K562 (cell line): ENCODE data around the gene LINGO3. TPM values are rescaled to one million over a fixed set of nuclear protein-coding genes. Genes with fewer than 3 reads are reported as not detected.

Experiments
- BCL6 ChIP-seq: fragments of 250-450 bp; sonication (Bioruptor Pico); IDR thresholded peaks from 2 replicates; pipeline ENCODE4 v1.4.0; 2020
- EHMT2 ChIP-seq: fragments of 450-650 bp; IDR thresholded peaks from 2 replicates; pipeline ENCODE4 v1.6.1; 2018; ENCODE audit warnings: antibody characterized with exemption
- HDAC6 ChIP-seq: IDR thresholded peaks from 2 replicates; pipeline ENCODE4 v1.6.1; 2012; ENCODE audit warnings: low read depth, mild to moderate bottlenecking, control low read depth, inconsistent platforms, low read length, moderate library complexity
- LCOR ChIP-seq: sonication (generic); formaldehyde crosslinking; IDR thresholded peaks from 2 replicates; pipeline ENCODE4 v1.8.0; 2022; ENCODE audit warnings: mild to moderate bottlenecking, missing genetic modification reagents
- NCOA1 ChIP-seq: fragments of 450-650 bp; IDR thresholded peaks from 2 replicates; pipeline ENCODE4 v1.6.1; 2016; ENCODE audit warnings: low read depth
- NFATC3 ChIP-seq: fragments of 450-650 bp; IDR thresholded peaks from 2 replicates; pipeline ENCODE4 v1.6.1; 2017; ENCODE audit warnings: mild to moderate bottlenecking
- NR1H2 ChIP-seq: sonication (generic); formaldehyde crosslinking; IDR thresholded peaks from 2 replicates; pipeline ENCODE4 v1.4.0; 2020; ENCODE audit warnings: mild to moderate bottlenecking, missing genetic modification reagents
- RBM17 ChIP-seq: fragments of 200-400 bp; formaldehyde crosslinking; IDR thresholded peaks from 2 replicates; pipeline ENCODE4 v1.6.1; 2017; ENCODE audit warnings: low read depth, mild to moderate bottlenecking, low read length, borderline replicate concordance
- SRF ChIP-seq, 2 experiments: fragments of 250-450, 450-650 bp in 1 of 2; sonication (Bioruptor Pico) in 1 of 2; sonication (generic) in 1 of 2; formaldehyde crosslinking; IDR thresholded peaks; 2 replicates each; pipeline versions ENCODE4 v1.5.0 to v1.5.1; 2020 to 2022; ENCODE audit warnings: mild to moderate bottlenecking in 1 of 2, missing genetic modification reagents in 1 of 2
- ZBTB11 ChIP-seq, 3 experiments: fragments of 200-800 bp in 1 of 3; fragments of 250-450 bp in 1 of 3; fragments of 450-650 bp in 1 of 3; sonication (Bioruptor Pico) in 1 of 3; sonication (Bioruptor generic) in 1 of 3; formaldehyde crosslinking in 1 of 3; IDR thresholded peaks; 2 replicates each; pipeline versions ENCODE4 v1.6.1 to v1.8.0; 2016 to 2022; ENCODE audit warnings: mild to moderate bottlenecking in 2 of 3, missing genetic modification characterization in 2 of 3, missing compliant biosample characterization in 1 of 3, moderate library complexity in 1 of 3
- ZBTB40 ChIP-seq, 2 experiments: fragments of 450-650 bp in 1 of 2; sonication (generic) in 1 of 2; formaldehyde crosslinking in 1 of 2; IDR thresholded peaks; 2 replicates each; pipeline versions ENCODE4 v1.7.1 to v1.9.0; 2016 to 2022; ENCODE audit warnings: inconsistent platforms in 1 of 2, mild to moderate bottlenecking in 1 of 2, missing genetic modification reagents in 1 of 2
- ZNF232 ChIP-seq: sonication (generic); formaldehyde crosslinking; IDR thresholded peaks from 2 replicates; pipeline ENCODE4 v1.8.0; 2022; ENCODE audit warnings: mild to moderate bottlenecking, missing genetic modification reagents
- ZNF324 ChIP-seq: fragments of 250-450 bp; sonication (Bioruptor Pico); IDR thresholded peaks from 2 replicates; pipeline ENCODE4 v1.4.0; 2020; ENCODE audit warnings: mild to moderate bottlenecking
- polyA plus RNA-seq, 8 experiments: library from polyadenylated mRNA; depleted of rRNA in 4 of 8; stranded (reverse) in 5 of 8; unstranded in 3 of 8; fragments of >200 nt; fragmentation: Nextera tagmentation in 2 of 8; fragmentation: Illumina TruSeq in 1 of 8; extraction: Ambion mirVana in 2 of 8; extraction: Trizol in 1 of 8; gene quantifications; 2 replicates each; pipeline versions ENCODE4 v1.2.1 to v1.2.3, GENCODE V29; 2011 to 2014; ENCODE audit warnings: inconsistent platforms in 1 of 8, missing spikeins in 1 of 8
- total RNA-seq, 7 experiments: library from RNA; depleted of rRNA in 6 of 7; stranded (reverse); fragments of >200 nt in 6 of 7; fragmentation: Illumina TruSeq in 2 of 7; extraction: Trizol in 2 of 7; gene quantifications; 2 replicates each; pipeline versions ENCODE4 v1.2.1 to v1.2.3, GENCODE V29; 2011 to 2021; ENCODE audit warnings: low replicate concordance in 1 of 7

The LINGO3 gene
- total and polyA plus RNA-seq, 9 of the 15 experiments (the other 6 are each of a cell fraction or from before 2014, with no cell fraction given), result 0.03 to 0.05 (median 0.03) TPM; not detected in 6

GRCh38 chr19:2273356-2274184, 34.4 kb downstream of the LINGO3 start (continued):
- peak in 2 of 3 experiments; percentile 85 to 96; a peak in 4 of 6 replicates for TF ChIP-seq ZBTB11 (CRISPR knock-in tag; IDR thresholded peaks at IDR 0.05)
- no peak for TF ChIP-seq RBM17
- TF ChIP-seq ZNF324 (CRISPR knock-in tag), result no peak
- TF ChIP-seq NCOA1, result peak; percentile 54; the same call in 1 of the 2 replicates
- TF ChIP-seq BCL6 (CRISPR knock-in tag), result no peak
- no peak for TF ChIP-seq EHMT2
- TF ChIP-seq NFATC3, result no peak
- peak; percentile 27; the same call in 1 of the 2 replicates for TF ChIP-seq HDAC6
- TF ChIP-seq ZBTB40 (IDR thresholded peaks at IDR 0.05), result peak; percentile 99
- TF ChIP-seq ZBTB40 (CRISPR knock-in tag; IDR thresholded peaks at IDR 0.05), result no peak
- no peak for TF ChIP-seq LCOR (CRISPR knock-in tag)
- TF ChIP-seq SRF (CRISPR knock-in tag; IDR thresholded peaks at IDR 0.05), result peak in 1 of 2 experiments; percentile 66; a peak in 2 of 4 replicates
- no peak for TF ChIP-seq NR1H2
- no peak for TF ChIP-seq ZNF232
